Ishikawa (cell line): ENCODE measurements around the gene CACNG4.

ENCODE experiments used
- CREB1 ChIP-seq: IDR thresholded peaks from 2 replicates; pipeline ENCODE4 v1.6.1; 2012; ENCODE audit warnings: low read depth
- EP300 ChIP-seq: IDR thresholded peaks from 2 replicates; pipeline ENCODE4 v1.6.1; 2012; ENCODE audit warnings: borderline replicate concordance
- FOXM1 ChIP-seq: IDR thresholded peaks from 2 replicates; pipeline ENCODE4 v1.6.1; 2012; ENCODE audit warnings: low read depth, borderline replicate concordance
- TAF1 ChIP-seq: IDR thresholded peaks from 2 replicates; pipeline ENCODE4 v1.6.1; 2012; ENCODE audit warnings: low read depth, mild to moderate bottlenecking
- TCF12 ChIP-seq: IDR thresholded peaks from 2 replicates; pipeline ENCODE4 v1.6.1; 2012; ENCODE audit warnings: low read depth
- USF1 ChIP-seq: IDR thresholded peaks from 2 replicates; pipeline ENCODE4 v1.6.1; 2012
- YY1 ChIP-seq: IDR thresholded peaks from 2 replicates; pipeline ENCODE4 v1.6.1; 2012; ENCODE audit warnings: low read depth
- ZBTB7A ChIP-seq: IDR thresholded peaks from 2 replicates; pipeline ENCODE4 v1.6.1; 2012; ENCODE audit warnings: low read depth

GRCh38 chr17:66994930-66995535 is 30.5 kb downstream of the CACNG4 start:
- TF ChIP-seq EP300, result no peak
- TF ChIP-seq CREB1, result no peak
- no peak for TF ChIP-seq YY1
- no peak for TF ChIP-seq USF1
- TF ChIP-seq TCF12, result no peak
- TF ChIP-seq ZBTB7A, result no peak
- no peak for TF ChIP-seq FOXM1
- TF ChIP-seq TAF1, result no peak
